Measurements from ENCODE around the gene PAX4. TPM values are rescaled to one million over a fixed set of nuclear protein-coding genes. Genes with fewer than 3 reads are reported as not detected.

The PAX4 gene
- total RNA-seq, 2 donors from 2014 or later, result 0.24 TPM; not detected in 1

DNA sequence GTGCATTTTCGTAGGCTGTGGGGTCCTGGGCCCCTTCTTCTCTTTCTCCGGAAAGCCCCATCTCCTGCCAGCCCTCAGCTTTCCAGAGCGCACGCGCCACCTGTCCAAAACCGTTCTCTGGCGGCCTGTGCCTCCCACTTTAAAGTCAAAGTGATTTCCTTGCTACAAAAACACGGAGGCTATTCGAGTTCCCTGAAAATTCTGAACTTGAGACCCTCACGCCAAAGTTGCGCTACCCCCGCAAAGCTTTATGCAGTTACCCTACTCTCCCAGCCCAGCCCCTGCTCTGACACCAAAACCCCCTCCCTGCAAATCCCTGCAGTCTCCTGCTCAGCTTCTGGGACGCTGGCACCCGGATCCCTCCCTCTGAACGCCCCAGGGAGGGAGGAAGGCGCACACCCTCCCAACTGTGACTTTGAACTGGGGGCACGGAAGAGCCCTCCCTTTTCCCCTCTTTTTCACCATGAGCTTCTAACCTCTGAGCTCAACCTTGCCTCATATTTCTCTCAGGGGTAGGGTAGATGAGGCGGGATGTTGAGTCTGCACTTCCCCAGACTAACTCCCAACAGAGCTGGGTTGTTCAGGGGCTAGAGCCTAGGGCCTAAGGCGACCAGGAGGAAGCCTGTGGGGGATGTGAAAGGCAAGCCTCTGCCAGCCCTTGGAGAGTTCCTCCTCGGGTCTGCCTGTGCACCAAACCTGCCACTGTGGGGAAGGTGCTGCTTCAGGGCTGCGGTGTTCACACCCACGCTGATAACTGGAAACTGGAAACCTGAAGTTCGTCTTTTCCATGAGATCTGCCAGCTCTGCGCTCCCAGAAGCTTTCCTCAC, 2.7 kb upstream of the PAX4 start:
- Mint-ChIP-seq H3K4me3 (peak overlapping the region; percentile 72), H3K36me3 (ENCODE audit: low read depth) (no peaks in the 10 kb centered on the region), H3K9me3 (no peaks in the 10 kb centered on the region), H3K4me1 (peaks cover 36% of the 10 kb centered on the region), H3K27ac (peak overlapping the region; percentile 85), H3K27me3 (ENCODE audit: insufficient read depth) (peaks cover 45% of the 10 kb centered on the region)
- Histone ChIP-seq H3K27ac (ENCODE audit: low read depth, low read length) (no peak overlapping the region), H3K4me1 (ENCODE audit: control insufficient read depth, insufficient read depth, low read length) (peaks cover 10% of the 10 kb centered on the region), H3K27me3 (ENCODE audit: control insufficient read depth, insufficient read depth, low read length, poor library complexity, severe bottlenecking) (peaks cover 18% of the 10 kb centered on the region), H3K9ac (ENCODE audit: extremely low read depth, low read length, poor library complexity, severe bottlenecking) (peak overlapping the region; percentile 48), H3K9me3 (ENCODE audit: control insufficient read depth, low read length) (no peaks in the 10 kb centered on the region), H3K36me3 (ENCODE audit: control insufficient read depth, insufficient read depth, low read length) (no peaks in the 10 kb centered on the region), H3K4me3 (ENCODE audit: low read length) (peak overlapping the region; percentile 79)
- WGBS, 2 experiments (ENCODE audit: insufficient coverage in 1 of 2, insufficient read length in 1 of 2), result 4 to 10% methylated on average over 11 to 24 of the region's 24 CpGs
- peak; percentile 87 for DNase-seq
- TF ChIP-seq, protein P1, sequence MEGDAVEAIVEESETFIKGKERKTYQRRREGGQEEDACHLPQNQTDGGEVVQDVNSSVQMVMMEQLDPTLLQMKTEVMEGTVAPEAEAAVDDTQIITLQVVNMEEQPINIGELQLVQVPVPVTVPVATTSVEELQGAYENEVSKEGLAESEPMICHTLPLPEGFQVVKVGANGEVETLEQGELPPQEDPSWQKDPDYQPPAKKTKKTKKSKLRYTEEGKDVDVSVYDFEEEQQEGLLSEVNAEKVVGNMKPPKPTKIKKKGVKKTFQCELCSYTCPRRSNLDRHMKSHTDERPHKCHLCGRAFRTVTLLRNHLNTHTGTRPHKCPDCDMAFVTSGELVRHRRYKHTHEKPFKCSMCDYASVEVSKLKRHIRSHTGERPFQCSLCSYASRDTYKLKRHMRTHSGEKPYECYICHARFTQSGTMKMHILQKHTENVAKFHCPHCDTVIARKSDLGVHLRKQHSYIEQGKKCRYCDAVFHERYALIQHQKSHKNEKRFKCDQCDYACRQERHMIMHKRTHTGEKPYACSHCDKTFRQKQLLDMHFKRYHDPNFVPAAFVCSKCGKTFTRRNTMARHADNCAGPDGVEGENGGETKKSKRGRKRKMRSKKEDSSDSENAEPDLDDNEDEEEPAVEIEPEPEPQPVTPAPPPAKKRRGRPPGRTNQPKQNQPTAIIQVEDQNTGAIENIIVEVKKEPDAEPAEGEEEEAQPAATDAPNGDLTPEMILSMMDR (conservative IDR thresholded peaks at IDR 0.05), result no peak

DNA sequence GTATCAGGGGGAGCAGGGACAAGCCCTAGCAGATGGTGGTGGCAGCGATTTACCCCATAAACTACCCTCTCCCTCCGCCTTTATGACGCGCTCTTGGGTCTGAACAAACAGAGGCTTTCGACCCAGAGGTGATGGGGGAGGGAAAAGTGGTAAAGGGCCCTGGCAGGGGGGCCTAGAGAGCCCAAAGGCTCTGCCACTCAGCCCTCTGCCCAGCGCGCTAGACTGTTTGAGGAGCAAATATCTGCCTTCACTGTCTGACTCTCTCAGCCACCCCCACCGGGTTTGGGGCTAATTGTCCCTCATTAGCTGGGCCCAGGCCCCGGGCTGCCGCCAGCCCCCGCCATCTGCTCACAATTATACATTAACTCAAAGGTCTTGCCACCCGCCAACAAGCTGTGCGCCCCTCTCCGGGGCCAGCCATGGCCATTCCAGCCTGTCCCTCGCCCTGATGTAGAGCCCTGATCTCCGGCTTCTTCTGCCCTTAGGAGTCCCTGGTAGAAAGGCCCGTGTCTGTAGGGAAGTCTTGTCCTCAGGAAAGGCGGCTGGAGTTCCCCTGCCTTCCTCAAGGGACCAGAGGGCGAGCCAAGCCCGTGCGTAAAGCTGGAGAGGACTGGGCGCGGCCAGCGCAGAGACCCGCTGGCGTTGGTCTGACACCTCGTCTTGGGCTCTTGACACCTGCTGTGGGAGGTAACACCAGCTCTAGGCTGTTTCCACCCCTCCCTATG, 1.9 kb upstream of the PAX4 start:
- no peaks in the 10 kb centered on the region for H3K9me3 ChIP-seq (ENCODE audit: control insufficient read depth, low read length)
- WGBS, 2 experiments (ENCODE audit: insufficient coverage in 1 of 2, insufficient read length in 1 of 2), result 20 to 29% methylated on average over 15 to 27 of the region's 27 CpGs
- Mint-ChIP-seq H3K4me1 (peaks cover 36% of the 10 kb centered on the region), H3K9me3 (no peaks in the 10 kb centered on the region), H3K4me3 (peak overlapping the region; percentile 72), H3K27me3 (ENCODE audit: insufficient read depth) (peaks cover 52% of the 10 kb centered on the region), H3K36me3 (ENCODE audit: low read depth) (no peaks in the 10 kb centered on the region), H3K27ac (peak overlapping the region; percentile 85)
- H3K36me3 ChIP-seq (ENCODE audit: control insufficient read depth, insufficient read depth, low read length), result no peaks in the 10 kb centered on the region
- H3K9ac ChIP-seq (ENCODE audit: extremely low read depth, low read length, poor library complexity, severe bottlenecking), result no peak overlapping the region
- H3K4me3 ChIP-seq (ENCODE audit: low read length), result peak overlapping the region; percentile 79
- peaks cover 10% of the 10 kb centered on the region for H3K4me1 ChIP-seq (ENCODE audit: control insufficient read depth, insufficient read depth, low read length)
- H3K27ac ChIP-seq (ENCODE audit: low read depth, low read length), result no peak overlapping the region
- TF ChIP-seq, protein P1 (conservative IDR thresholded peaks at IDR 0.05), result peak; percentile 61
- H3K27me3 ChIP-seq (ENCODE audit: control insufficient read depth, insufficient read depth, low read length, poor library complexity, severe bottlenecking), result peaks cover 20% of the 10 kb centered on the region
- peak; percentile 96 for DNase-seq

DNA sequence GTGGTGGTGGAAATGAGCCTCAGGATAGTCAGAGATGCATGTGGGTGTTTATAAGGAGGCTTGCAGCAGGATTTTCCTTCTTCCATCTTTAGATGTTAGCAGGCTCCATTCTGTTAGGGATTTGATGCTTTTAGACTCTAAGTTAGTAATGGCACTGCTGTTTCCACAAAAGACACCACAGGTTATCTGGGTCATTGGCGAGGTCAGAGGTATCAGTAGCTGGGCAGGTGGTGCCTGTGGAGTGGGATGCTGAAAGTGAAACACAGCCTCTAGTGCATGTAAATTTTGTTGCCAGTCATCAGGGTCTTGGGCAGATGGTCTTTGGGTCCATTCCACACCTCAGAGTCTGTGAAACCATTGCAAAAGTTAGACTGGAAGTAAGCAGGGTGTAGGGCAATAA, 833 bp upstream of the PAX4 start:
- no peak overlapping the region for H3K4me3 ChIP-seq (ENCODE audit: low read length)
- Mint-ChIP-seq H3K4me1 (peaks cover 36% of the 10 kb centered on the region), H3K27ac (no peak overlapping the region), H3K27me3 (ENCODE audit: insufficient read depth) (peaks cover 57% of the 10 kb centered on the region), H3K4me3 (no peak overlapping the region), H3K9me3 (no peaks in the 10 kb centered on the region), H3K36me3 (ENCODE audit: low read depth) (no peaks in the 10 kb centered on the region)
- WGBS, 2 experiments (ENCODE audit: insufficient coverage in 1 of 2, insufficient read length in 1 of 2), result 87 to 100% methylated on average over 1 of the region's 1 CpG
- H3K9ac ChIP-seq (ENCODE audit: extremely low read depth, low read length, poor library complexity, severe bottlenecking), result no peak overlapping the region
- no peaks in the 10 kb centered on the region for H3K9me3 ChIP-seq (ENCODE audit: control insufficient read depth, low read length)
- H3K36me3 ChIP-seq (ENCODE audit: control insufficient read depth, insufficient read depth, low read length), result no peaks in the 10 kb centered on the region
- no peak for DNase-seq
- H3K4me1 ChIP-seq (ENCODE audit: control insufficient read depth, insufficient read depth, low read length), result peaks cover 10% of the 10 kb centered on the region
- H3K27me3 ChIP-seq (ENCODE audit: control insufficient read depth, insufficient read depth, low read length, poor library complexity, severe bottlenecking), result peaks cover 22% of the 10 kb centered on the region
- H3K27ac ChIP-seq (ENCODE audit: low read depth, low read length), result no peak overlapping the region
- TF ChIP-seq, protein P1 (conservative IDR thresholded peaks at IDR 0.05), result no peak
